ENCODE results near the gene TMEM223.
A peak's percentile ranks its signal among the peaks of the same experiment; 100 is the strongest.
"Not testable (repeated sequence)": the region's sequence is repeated elsewhere in the genome, so short reads cannot be mapped to it uniquely, and the experiment has no call there.

Gene TMEM223

GRCh38 chr11:62791501-62792201 lies at the start of gene TMEM223:
TSS of gene TMEM223 (minus strand) at chr11:62792006. CDS start at chr11:62791994, 12 bp downstream.
- peak; percentile 83 to 85 for DNase-seq

- DNase-seq: peak in 1 of 2 experiments; percentile 55
Measured at GRCh38 chr11:62840721-62841360, 49.0 kb upstream of the TMEM223 start.

GRCh38 chr11:62839050-62839945 lies 47.5 kb upstream of the TMEM223 start, which contains the start of gene WDR74:
TSS of gene WDR74 (minus strand) at chr11:62839590. CDS start at chr11:62839570, 20 bp downstream.
- DNase-seq: peak; percentile 88 to 92

- no peak for DNase-seq
Measured at GRCh38 chr11:62835336-62835735, 43.5 kb upstream of the TMEM223 start.

GRCh38 chr11:62832336-62833234 lies 40.8 kb upstream of the TMEM223 start, which contains the start of gene TEX54:
TSS of gene TEX54 (minus strand) at chr11:62832841.
- DNase-seq: peak in 1 of 2 experiments; percentile 81

- DNase-seq: peak; percentile 97
Measured at GRCh38 chr11:62831520-62832335, 39.9 kb upstream of the TMEM223 start, which contains the start of gene STX5. TSS of gene STX5 (minus strand) at chr11:62832051. CDS start at chr11:62831243, 808 bp downstream.

- DNase-seq: peak; percentile 58 to 71
Measured at GRCh38 chr11:62830904-62831519, 39.2 kb upstream of the TMEM223 start.

- DNase-seq: not testable (repeated sequence)
Measured at GRCh38 chr11:62828130-62828529, 36.3 kb upstream of the TMEM223 start.

GRCh38 chr11:62823677-62824076 lies 31.9 kb upstream of the TMEM223 start:
- no peak for DNase-seq

- no peak for DNase-seq
Measured at GRCh38 chr11:62817129-62817528, 25.3 kb upstream of the TMEM223 start.

GRCh38 chr11:62816557-62816956 lies 24.8 kb upstream of the TMEM223 start:
- no peak for DNase-seq

GRCh38 chr11:62811659-62812058 lies 19.9 kb upstream of the TMEM223 start:
- no peak for DNase-seq

GRCh38 chr11:62810748-62811147 lies 18.9 kb upstream of the TMEM223 start:
- DNase-seq: peak in 1 of 2 experiments; percentile 17

- peak; percentile 70 to 80 for DNase-seq
Measured at GRCh38 chr11:62806611-62807121, 14.9 kb upstream of the TMEM223 start.

GRCh38 chr11:62805961-62806441 lies 14.2 kb upstream of the TMEM223 start:
- peak in 1 of 2 experiments; percentile 37 for DNase-seq

- peak; percentile 88 to 89 for DNase-seq
Measured at GRCh38 chr11:62805076-62805892, 13.5 kb upstream of the TMEM223 start, which contains the start of gene NXF1. TSS of gene NXF1 (minus strand) at chr11:62805440. CDS start at chr11:62805356, 84 bp downstream.

- peak in 1 of 2 experiments; percentile 38 for DNase-seq
Measured at GRCh38 chr11:62804310-62805075, 12.7 kb upstream of the TMEM223 start.

GRCh38 chr11:62801071-62801470 lies 9.3 kb upstream of the TMEM223 start:
- DNase-seq: no peak

Measured in Kasumi-1 (cell line).